GM18508 (cell line): ENCODE results near the gene RFLNA.

Source experiments
- ATAC-seq: cut with Tn5 transposase; IDR thresholded peaks from one replicate; pipeline ENCODE4 v1.9.1; 2021; ENCODE audit warnings: moderate number of reproducible peaks; ENCODE audit not compliant: insufficient read depth, unreplicated experiment

Gene RFLNA

DNA sequence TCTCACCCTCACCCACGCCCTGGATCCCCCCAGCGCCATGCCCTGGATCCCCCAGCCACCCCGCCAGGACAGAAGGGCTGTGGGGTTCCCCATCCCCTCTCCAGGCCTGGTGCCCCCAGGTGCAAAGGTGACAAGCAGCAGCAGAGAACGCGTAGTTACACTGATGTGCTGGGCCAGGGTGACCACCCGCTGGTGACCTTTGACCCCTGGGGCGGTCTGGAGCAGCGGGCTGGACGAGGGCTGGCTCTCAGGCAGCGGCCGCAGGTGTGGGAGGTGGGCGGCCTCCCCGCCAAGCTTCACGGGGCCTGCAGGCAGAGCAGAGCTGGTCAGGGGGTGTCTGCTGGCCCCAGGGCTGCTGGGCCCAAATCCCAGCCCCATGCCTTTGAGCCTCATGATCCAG is 40.1 kb downstream of the RFLNA start:
- no peak for ATAC-seq

DNA sequence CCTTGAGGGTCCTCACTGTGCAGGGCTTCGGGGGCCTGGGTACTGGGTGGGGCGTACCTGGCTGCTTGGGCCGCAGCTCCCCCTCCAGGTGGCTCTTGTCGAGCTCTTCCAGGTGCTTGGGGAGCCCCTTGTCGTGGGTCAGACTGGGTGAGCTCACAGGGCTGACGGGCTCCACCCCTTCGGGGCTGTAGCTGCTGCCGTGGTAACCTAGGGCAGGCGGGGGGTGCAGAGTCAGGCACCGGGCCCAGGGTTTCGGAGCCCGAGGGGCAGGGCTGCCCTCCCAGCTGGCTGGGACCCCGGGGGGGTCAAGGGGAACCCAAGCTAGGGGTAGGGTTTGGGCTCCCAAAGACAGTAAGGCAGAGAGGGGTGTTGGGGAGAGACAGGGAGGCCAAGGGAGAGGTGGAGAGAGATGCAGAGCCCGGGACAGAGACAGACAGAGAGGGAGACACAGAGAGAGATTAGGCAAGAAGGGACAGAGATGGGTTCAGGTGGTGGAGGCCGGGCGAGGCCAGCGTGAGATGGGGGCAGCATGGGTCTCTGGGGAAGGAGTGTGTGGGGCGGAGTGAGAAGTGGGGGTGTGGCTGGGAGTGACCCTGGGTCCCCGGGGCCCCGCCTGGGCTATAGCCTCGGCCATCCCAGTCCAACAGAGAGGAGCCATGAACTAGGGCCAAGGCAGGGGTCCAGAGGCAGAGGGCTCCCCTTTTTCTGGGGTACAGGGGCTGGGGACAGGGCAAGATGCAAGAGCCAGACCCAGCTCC is 40.7 kb downstream of the RFLNA start:
- ATAC-seq: no peak

DNA sequence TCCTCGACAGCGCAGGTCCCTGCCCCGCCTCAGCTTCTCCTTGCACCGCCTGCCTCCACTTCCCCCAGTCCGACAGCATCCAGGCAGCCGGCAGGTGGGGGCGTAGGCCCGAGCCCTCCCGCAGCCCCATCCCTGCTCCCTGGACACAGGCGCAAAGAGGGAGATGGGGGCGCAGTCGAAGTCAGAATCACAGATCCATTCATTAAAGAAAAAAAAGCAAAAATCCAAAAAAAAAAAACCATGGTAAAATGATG is 41.2 kb downstream of the RFLNA start:
- no peak for ATAC-seq

DNA sequence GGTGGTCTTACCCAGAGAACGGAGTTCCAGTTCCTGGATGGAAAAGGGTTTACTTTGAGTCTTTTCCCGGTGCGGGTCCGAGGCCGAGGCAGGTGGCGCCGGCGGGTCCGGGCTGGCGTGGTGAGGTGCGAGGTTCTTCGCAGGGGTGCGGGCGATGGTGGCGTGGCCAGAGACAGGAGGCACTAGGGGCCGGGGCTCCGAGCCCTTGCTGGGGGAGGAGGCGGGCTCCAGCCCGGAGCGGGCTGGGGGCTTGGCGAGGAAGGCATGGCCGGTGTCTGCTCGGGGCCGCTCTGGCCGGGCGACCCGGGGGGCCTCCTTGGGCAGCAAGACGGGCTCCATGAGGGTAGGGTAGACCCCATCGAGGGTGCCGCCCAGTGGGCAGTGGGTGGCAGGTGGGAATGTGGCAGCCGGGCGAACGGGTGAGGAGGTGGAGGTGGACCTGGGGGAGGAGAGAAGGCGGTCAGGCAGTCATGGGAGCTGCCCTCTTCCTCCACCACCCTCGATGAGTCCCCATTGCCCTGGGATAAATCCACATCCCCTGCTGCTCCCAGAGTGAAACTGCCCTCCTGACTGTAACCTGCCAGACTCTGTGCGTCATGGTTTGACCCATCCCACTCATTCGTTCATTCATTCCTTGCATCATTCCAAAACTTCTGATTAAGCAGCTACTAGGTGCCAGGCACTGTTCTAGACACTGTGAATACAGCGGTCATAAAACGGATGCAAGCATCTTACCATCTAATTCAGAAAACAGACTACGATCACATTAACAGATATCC is 42.0 kb downstream of the RFLNA start:
- no peak for ATAC-seq

DNA sequence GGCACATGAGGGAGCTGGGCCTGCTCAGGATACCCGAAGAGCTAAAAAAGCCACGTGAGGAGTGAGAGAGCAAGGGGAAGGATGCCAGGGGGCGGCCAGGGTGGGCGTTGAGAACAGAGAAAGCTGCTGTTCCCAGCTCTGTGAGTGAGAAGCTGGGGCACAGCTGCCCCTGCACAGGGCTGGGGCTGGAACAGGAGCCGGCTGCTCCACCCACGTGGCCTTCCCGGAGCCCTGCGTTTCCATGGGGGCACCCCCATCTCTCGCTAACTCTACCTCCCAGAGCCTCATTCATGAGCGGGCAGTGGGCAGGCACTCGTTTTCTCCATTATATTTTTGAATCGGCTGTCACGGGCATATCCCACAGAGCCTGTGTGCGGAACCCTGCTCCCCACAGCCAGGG is 42.7 kb downstream of the RFLNA start:
- ATAC-seq: no peak

DNA sequence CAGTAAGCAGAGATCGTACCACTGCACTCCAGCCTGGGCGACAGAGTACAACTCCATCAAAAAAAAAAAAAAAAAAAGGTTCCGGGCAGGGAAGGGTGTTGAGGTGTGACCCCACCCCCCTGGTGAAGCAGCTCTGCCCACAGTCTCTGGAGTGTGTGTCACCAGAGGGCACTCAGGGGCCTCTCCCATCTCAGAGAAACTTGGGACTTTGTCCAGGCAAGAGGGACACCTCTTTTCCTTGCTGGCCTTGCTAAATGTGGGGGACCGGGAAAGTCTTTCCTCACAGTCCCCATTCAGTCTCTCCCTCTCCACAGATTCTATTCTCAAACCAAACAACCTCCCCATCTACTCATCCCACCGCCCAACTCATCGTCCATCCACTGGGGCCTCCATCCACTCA is 43.6 kb downstream of the RFLNA start:
- no peak for ATAC-seq

DNA sequence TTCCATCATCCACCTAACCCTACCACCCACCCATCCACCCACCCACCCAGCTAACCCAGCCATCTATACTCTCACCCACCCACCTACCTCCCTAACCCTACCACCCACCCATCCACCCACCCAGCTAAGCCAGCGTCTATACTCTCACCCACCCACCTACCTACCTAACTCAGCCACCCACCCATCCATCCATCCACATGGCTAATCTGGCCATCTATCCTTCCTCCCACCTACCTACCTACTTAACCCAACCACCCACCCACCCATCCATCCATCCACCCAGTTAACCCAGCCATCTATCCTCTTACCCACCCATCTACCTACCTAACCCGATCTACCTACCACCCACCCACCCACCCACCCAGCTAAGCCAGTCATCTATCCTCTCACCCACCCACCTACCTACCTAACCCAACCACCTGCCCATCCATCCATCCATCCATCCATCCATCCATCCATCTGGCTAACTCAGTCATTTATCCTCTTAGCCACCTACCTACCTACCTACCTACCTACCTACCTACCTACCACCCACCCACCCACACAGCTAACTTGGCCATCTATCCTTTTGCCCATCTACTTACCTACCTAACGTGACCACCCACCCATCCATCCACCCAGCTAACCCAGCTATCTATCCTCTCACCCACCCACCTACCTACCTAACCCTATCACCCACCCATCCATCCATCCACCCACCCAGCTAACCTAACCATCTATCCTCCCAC is 44.1 kb downstream of the RFLNA start:
- no peak for ATAC-seq

DNA sequence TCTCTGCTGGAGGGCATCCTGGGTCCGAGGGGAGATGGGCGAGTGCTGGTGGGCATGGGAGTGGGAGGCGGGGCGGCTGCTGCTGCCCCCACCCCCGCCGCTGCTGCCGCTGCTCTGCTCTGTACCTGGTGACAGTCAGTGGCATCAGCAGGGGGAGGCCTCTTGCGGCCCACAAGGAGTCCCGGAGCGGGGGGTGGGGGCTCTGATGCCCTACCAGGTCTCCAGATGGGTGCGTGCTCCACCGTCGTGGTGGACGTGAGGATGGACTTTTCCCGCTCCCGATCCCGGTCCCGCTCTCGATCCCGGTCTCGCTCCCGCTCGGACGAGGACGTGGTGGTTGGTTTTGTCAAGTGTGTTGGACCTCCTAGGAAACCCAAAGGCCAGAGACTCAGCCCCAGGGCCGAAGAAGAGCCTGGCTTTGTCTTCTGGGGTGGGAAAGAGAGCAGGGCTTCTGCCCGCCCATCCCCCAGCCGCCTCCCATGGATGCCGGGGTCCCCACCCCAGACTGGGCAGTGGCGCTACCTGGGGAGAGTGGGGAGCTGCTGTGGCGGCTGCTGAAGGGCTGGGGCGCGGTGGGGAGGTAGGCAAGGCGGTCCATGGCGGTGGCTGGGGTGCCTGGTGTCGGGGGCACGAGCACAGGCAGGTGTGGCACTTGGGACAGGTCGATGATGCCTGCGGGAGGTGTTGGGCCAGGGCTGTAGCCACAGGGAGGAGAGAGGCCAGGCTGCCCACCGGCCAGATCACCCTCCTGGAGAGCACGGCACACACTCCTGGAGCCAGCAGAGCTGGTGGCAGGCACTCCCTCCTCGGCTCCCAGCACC is 45.4 kb downstream of the RFLNA start:
- ATAC-seq: no peak

DNA sequence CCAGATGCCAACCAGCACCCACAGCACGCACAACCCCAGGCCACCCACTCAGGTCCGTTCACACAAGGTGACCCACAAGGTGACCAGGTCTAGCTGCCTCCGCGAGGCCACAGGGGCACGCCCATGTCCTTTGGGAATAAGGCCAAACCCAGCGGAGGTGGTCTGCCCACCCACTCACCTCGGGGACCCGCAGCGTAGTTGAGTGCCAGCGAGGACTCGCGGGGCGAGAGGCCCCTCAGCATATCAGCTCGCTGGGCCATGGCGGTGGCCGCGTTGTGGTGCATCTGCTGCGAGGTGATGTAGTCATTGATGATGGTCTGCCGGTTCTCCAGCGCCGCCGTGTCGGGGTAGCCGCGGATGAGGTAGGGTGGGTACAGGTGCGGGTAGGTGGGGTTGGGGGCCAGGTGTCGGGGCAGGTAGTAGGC is 46.8 kb downstream of the RFLNA start:
- ATAC-seq: no peak

DNA sequence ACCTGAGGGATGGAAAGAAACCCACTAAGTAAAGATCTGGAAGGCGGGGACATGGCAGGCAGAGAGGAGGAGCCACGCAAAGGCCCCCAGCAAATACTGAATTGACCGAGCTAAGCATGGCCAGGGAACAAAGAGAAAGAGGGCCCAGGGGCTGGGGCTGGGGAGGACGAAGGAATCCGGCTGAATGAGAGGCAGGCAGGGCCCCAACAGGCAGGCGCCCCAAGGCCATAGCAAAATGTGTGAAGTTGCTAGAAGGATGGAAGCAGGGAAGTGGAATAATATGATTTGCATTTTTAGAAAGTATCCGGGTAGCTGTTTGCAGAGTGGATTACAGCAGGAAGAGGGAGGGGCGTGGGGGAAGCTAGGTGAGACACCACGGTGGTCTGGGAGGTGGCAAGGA is 49.1 kb downstream of the RFLNA start:
- no peak for ATAC-seq

DNA sequence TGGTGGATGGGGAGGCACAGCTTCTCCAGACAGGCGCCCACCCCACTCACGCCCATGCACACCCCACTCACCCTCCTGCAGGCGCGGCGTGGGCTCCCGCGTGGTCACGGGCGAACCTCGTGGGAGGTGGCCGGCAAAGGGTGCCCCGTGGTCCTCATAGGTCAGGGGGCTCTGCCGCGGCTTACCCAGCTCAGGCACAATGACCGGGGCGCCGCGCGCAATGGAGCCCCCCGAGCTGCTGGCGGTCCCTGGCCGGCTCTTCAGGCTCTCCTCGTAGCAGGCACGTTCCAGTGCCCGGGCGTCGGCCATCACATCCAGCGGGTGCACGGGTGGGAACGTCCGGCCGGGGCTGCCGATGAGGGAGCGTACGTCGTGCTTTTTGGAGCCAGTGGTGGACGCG is 49.6 kb downstream of the RFLNA start:
- ATAC-seq: no peak

DNA sequence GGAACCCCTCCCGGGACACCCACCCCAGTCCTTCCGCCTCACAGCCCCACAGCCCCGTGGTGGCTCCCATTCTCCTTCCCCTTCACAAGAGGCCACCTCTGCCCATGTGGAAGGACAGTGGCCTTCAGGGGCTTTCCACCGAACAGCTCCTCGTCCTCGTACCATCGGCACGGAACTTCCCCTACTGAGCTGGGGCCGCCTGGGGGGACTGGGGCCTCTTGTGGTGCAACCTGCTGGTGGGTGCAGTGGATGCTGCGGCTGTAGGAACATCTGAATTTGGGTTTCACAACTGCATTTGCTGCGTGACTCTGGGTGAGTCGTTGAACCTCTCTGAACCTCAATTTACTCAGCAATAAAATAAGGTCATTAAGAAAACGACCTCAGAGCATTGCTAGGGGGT is 50.9 kb downstream of the RFLNA start:
- ATAC-seq: no peak

DNA sequence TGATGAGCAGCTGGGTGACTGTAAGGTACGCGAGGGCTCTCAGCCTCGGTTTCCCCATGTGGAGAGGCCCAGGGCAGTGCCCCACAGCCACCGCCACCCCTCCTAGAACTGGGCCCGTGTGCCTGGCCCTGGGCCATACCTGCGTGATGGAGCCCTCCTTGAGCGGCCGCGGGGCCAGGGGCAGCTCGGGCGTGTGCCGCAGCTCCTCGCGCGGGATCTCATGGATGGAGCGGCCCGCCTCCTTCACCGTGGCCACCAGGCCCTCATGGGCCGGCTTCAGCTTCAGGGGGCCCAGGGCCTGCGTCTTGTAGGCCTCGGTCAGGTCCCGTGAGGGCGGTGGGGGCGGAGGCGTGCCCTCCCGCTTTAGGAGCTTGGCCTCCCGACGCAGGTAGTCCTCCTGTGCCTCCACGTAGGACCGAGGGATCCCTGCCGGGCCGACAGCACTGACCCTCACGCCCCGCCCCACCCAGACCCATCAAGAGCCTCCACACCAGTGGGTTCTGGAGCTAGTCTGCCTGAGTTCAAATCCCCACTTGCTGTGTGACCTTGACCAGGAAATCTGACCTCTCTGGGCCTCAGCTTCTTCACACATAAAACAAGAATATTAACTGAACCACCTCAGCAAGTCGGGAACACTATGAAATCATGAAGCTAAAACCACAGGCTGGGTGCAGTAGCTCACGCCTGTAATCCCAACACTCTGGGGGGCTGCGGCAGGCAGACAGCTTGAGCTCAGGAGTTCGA is 51.7 kb downstream of the RFLNA start:
- no peak for ATAC-seq

DNA sequence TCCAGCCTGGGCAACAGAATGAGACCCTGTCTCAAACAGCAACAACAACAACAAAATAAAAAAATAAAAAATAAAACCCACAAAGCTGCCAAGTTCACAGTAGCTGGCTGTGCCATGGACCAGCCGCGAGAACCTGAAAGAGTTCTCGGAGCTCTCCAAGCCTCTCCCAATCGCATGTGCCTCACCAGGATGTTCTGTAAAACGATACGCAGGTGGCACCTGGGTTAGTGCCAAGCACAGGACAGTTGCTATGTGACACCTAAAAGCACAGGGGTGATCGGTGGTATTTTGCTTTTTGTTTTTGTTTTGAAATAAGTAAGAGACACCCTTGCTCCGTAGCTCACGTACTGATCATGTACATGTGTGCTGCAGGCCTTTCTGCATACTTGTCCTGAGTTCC is 52.4 kb downstream of the RFLNA start:
- no peak for ATAC-seq

DNA sequence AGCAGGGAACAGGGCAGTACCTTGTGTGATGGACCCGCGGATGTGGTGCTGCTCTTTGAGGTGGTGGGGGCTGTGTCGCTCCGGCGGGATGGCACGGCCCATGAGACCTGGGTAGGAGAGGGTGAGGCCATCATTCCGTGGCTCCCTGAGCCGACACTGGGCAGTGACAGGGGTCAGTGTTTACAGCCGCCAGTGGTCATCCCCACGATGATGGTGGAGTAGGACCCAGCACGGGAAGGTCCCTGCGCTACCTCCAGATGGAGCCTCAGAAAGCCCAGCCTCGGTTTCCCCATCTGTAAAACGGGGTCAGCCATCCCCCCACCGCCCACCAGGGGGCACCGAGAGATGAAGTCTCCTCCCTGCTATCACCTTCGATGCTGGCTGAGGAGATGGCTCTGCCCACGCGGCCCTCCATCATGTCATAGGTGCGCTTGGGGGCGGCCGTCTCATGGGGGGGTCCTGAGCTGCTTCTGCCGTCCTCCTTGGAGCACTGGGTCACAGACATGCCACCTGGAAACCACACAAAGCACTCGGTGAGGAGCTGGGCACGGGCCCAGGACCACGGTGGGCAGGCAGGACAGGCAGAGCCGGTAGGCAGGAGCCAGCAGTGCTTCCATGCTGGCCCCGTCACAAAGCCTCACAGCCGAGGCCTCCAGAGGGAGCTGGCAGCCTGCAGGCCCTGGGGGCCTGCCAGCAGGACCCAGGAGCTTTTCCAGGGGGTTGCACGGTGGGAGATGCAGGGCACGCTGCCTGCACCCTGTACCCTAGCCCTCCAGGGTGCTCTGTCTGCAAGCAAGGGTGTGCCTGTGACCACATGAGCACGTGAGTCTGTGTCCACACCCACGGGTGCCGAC is 53.1 kb downstream of the RFLNA start:
- no peak for ATAC-seq

DNA sequence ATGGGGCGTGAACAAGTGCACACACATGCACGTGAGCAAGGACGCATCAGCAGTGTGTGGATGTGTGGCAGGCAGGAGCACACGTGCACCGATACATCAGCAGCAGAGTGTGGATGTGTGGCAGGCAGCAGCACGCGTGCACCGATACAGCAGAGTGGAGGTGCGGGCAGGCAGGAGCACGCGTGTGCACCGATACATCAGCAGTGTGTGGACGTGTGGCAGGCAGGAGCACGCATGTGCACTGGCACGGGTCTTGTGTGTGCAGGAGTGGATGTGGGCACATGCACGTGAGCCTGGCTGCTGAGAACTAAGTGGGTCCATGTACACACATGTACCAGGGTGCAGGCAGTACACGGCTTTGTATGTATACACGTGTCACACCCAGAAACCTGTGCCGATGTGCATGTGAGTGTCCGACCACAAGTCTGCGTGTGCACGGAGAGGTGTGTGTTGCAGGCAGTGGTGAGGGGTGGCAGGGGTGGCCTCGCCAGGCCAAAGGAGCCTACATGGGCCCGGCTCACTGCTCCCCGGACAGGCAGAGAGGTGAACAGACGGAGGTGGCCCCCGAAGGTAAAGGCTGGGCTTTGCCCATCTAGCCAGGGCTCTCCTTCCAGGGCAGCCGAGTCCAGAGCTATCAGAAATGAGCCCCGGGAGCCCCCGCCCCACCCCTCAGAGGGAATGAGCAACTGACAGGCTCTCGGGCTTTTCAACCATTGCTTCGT is 53.9 kb downstream of the RFLNA start:
- ATAC-seq: no peak

DNA sequence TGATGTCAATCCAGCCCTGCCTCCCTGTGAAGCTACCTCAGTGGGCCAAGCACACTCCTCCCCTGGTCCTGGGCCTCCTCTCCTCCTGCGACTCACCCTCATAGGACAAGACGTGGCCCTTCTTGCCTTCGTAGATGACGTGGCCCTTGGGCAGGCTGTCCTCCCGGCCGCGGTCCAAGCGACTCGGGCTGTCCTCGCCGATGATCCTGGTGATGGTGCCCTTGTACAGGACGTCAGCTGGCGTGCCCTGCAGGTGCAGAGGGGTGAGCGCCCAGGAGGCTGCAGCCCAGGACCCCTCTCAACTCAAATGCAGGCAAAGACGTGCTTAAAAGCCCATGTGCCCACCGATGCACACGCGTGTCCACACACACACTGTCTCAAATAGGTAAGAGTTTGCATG is 55.6 kb downstream of the RFLNA start:
- ATAC-seq: no peak

DNA sequence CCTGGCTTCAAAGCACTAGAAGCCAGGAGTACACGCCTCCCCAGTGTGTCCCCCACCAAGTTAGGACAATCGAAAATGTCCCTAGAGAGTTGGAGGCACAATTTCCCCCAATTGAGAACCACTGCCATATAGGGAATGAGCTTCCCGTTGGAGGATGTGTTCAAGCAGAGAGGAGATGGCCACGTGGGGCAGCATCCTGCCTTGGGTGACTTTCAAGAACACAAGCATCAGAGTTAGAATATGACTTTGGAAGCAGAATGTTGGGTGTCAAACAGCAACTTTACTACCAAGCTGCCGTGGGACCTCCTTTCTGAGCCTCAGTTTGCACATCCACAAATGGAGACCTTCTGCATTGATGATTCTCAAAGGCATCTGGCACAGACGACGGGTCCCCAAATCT is 56.5 kb downstream of the RFLNA start:
- ATAC-seq: no peak

DNA sequence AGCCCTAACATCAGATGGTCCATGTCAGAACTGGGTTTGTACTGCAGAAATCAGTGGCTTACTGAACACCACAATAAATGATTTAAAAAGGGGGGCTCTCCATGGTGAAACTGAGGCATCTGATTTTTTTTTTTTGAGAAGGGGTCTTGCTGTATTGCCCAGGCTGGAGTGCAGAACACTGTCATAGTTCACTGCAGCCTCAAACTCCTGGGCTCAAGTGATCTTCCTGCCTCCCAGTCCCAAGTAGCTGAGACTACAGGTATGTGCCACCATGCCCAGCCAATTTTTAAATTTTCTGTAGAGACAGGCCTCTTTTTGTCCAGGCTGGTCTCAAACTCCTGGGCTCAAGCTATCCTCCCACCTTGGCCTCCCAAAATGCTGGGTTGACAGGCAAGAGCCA is 57.4 kb downstream of the RFLNA start:
- no peak for ATAC-seq
